Suprapubic skin (tissue), 3 donors: Measurements from ENCODE around the gene VWA3B.

Source experiments
- CTCF ChIP-seq, 2 donors: fragments of 200-600 bp in 1 of 2; fragments of 450-650 bp in 1 of 2; sonication (generic) in 1 of 2; IDR thresholded peaks; one replicate each; pipeline ENCODE4 v1.5.1; 2016 to 2019; ENCODE audit warnings: antibody characterized with exemption in 2 of 2, mild to moderate bottlenecking in 1 of 2, moderate library complexity in 1 of 2
- POLR2A ChIP-seq, 2 donors: fragments of 450-650 bp; IDR thresholded peaks; one replicate each; pipeline ENCODE4 v1.6.1; 2017; ENCODE audit warnings: antibody characterized with exemption in 2 of 2, mild to moderate bottlenecking in 2 of 2, moderate library complexity in 2 of 2

- TF ChIP-seq CTCF (IDR thresholded peaks at IDR 0.05) (no peak), POLR2A (IDR thresholded peaks at IDR 0.05) (no peak)
Observed at GRCh38 chr2:98093611-98094010, 6.6 kb downstream of the VWA3B start.
